B cell (primary cell): ENCODE measurements around the gene SOX13. TPM values are rescaled to one million over a fixed set of nuclear protein-coding genes. Genes with fewer than 3 reads are reported as not detected.

Experiments
- ATAC-seq: fragments of 200-7000 bp; cut with Tn5 transposase; one replicate; pipeline ENCODE4 v1.10.0; 2021; ENCODE audit warnings: low read depth, mild to moderate bottlenecking, moderate number of reproducible peaks, moderate library complexity
- CTCF ChIA-PET: fragments of 350-600 bp; sonication (Branson Sonifier 250); formaldehyde crosslinking; loops from one replicate; lab custom pipeline; 2021; ENCODE audit warnings: antibody characterized with exemption, inconsistent platforms; lab: Charles Lee
- POLR2A ChIA-PET: fragments of 350-600 bp; sonication (Branson Sonifier 250); formaldehyde crosslinking; loops from one replicate; lab custom pipeline; 2021; ENCODE audit warnings: antibody characterized with exemption; lab: Charles Lee
- DNase-seq: peaks from one replicate; pipeline ENCODE4 v3.0.0; 2013
- H2AFZ ChIP-seq: 2 replicates; pipeline ENCODE4 v1.6.1; 2012; ENCODE audit warnings: mild to moderate bottlenecking, low read depth, low read length; ENCODE audit not compliant: insufficient read depth, poor library complexity, severe bottlenecking
- H3K27ac ChIP-seq, 2 donors: 1 replicate in 1 of 2; 2 replicates in 1 of 2; pipeline ENCODE4 v1.5.1; 2012 to 2013; ENCODE audit warnings: low read length in 2 of 2, mild to moderate bottlenecking in 2 of 2, moderate library complexity in 1 of 2
- H3K27me3 ChIP-seq, 4 experiments: fragments of 200-600 bp in 1 of 4; sonication (generic) in 1 of 4; replicated peaks in 1 of 4; 1 replicate in 2 of 4; 2 replicates in 2 of 4; pipeline versions ENCODE4 v1.6.1 to v1.7.0; 2013 to 2016; ENCODE audit warnings: low read length in 3 of 4, mild to moderate bottlenecking in 2 of 4, mixed read lengths in 1 of 4, moderate library complexity in 1 of 4; ENCODE audit not compliant: insufficient read depth in 4 of 4, control insufficient read depth in 3 of 4; ENCODE audit errors: control extremely low read depth in 1 of 4
- H3K36me3 ChIP-seq, 2 experiments: replicated peaks in 1 of 2; 1 replicate in 1 of 2; 2 replicates in 1 of 2; pipeline versions ENCODE4 v1.6.1 to v1.7.1; 2013; ENCODE audit warnings: low read length in 1 of 2; ENCODE audit not compliant: insufficient read depth in 2 of 2, control insufficient read depth in 1 of 2; ENCODE audit errors: control extremely low read depth in 1 of 2, extremely low read depth in 1 of 2
- H3K4me1 ChIP-seq, 2 donors: fragments of 200-600 bp in 1 of 2; sonication (generic) in 1 of 2; 1 replicate in 1 of 2; 2 replicates in 1 of 2; pipeline versions ENCODE4 v1.5.1 to v1.6.1; 2013 to 2017; ENCODE audit warnings: low read length in 2 of 2; ENCODE audit not compliant: control insufficient read depth in 2 of 2, insufficient read depth in 2 of 2
- H3K4me2 ChIP-seq: replicated peaks from 2 replicates; pipeline ENCODE3; 2012; ENCODE audit warnings: mild to moderate bottlenecking, low read depth, low read length; ENCODE audit not compliant: poor library complexity, severe bottlenecking
- H3K4me3 ChIP-seq, 5 experiments: fragments of 200-600 bp in 1 of 5; sonication (generic) in 1 of 5; 1 replicate in 3 of 5; 2 replicates in 2 of 5; pipeline versions ENCODE4 v1.5.1 to v1.7.0; 2011 to 2016; ENCODE audit warnings: low read length in 4 of 5, mild to moderate bottlenecking in 4 of 5, low read depth in 2 of 5, control low read depth in 1 of 5, moderate library complexity in 1 of 5; ENCODE audit not compliant: insufficient read depth in 1 of 5; ENCODE audit errors: control extremely low read depth in 1 of 5, extremely low read depth in 1 of 5
- H3K79me2 ChIP-seq: fragments of 200-600 bp; sonication (generic); one replicate; pipeline ENCODE4 v1.6.0; 2016; ENCODE audit warnings: low read length; ENCODE audit not compliant: control insufficient read depth, insufficient read depth
- H3K9ac ChIP-seq: fragments of 200-600 bp; sonication (generic); 2 replicates; pipeline ENCODE4 v1.6.1; 2017; ENCODE audit warnings: mild to moderate bottlenecking, low read length, moderate library complexity
- H3K9me3 ChIP-seq, 3 donors: one replicate each; pipeline versions ENCODE4 v1.6.1 to v1.7.1; 2013; ENCODE audit warnings: low read length in 2 of 3; ENCODE audit not compliant: control insufficient read depth in 2 of 3, insufficient read depth in 1 of 3; ENCODE audit errors: control extremely low read depth in 1 of 3
- H4K20me1 ChIP-seq: 2 replicates; pipeline ENCODE4 v1.6.0; 2012; ENCODE audit warnings: mild to moderate bottlenecking, low read length; ENCODE audit not compliant: insufficient read depth, control insufficient read depth, poor library complexity, severe bottlenecking
- H3K27ac Mint-ChIP-seq: one replicate; pipeline ENCODE4 v1.8.0; 2021; ENCODE audit warnings: mixed read lengths
- H3K27me3 Mint-ChIP-seq: one replicate; pipeline ENCODE4 v1.8.0; 2021; ENCODE audit warnings: mixed read lengths
- H3K4me1 Mint-ChIP-seq: one replicate; pipeline ENCODE4 v1.8.0; 2021; ENCODE audit warnings: mixed read lengths
- H3K4me3 Mint-ChIP-seq: one replicate; pipeline ENCODE4 v1.8.0; 2021; ENCODE audit warnings: mixed read lengths
- H3K9me3 Mint-ChIP-seq: one replicate; pipeline ENCODE4 v1.8.0; 2022; ENCODE audit warnings: mixed read lengths; ENCODE audit not compliant: insufficient read depth
- CTCF ChIP-seq: fragments of 200-600 bp; IDR thresholded peaks from one replicate; pipeline ENCODE4 v1.8.0; 2022; ENCODE audit warnings: antibody characterized with exemption, mild to moderate bottlenecking
- EZH2 ChIP-seq: IDR thresholded peaks from 2 replicates; pipeline ENCODE4 v1.6.1; 2012; ENCODE audit warnings: borderline replicate concordance, low read depth, mild to moderate bottlenecking, moderate library complexity, low read length; ENCODE audit not compliant: insufficient read depth, poor library complexity, severe bottlenecking
- WGBS: methylation state at CpG from one replicate; pipeline ENCODE4 v1.1.5; 2013; ENCODE audit warnings: missing lambda C conversion rate; ENCODE audit not compliant: insufficient coverage; 5-methylcytosine and 5-hydroxymethylcytosine counted together
- intact Hi-C: fragments of 100-400 bp; cut with micrococcal nuclease; formaldehyde crosslinking; loops from one replicate; pipeline ENCODE4 v1.10.0; 2022
- polyA plus RNA-seq: library from polyadenylated mRNA; depleted of rRNA; stranded (reverse); fragments of >200 nt; gene quantifications from 2 replicates; pipeline ENCODE4 v1.2.3, GENCODE V29; 2012
- total RNA-seq, 2 donors: library from RNA; stranded (reverse); fragments of 120-200 nt in 1 of 2; gene quantifications; 1 replicate in 1 of 2; 2 replicates in 1 of 2; pipeline versions ENCODE4 v1.2.3 to v1.2.4, GENCODE V29; 2013 to 2022

The SOX13 gene
- total and polyA plus RNA-seq, 2 donors (not counting 1 experiment from before 2014, with no cell fraction given) = 0.15 to 1.3 TPM

DNA sequence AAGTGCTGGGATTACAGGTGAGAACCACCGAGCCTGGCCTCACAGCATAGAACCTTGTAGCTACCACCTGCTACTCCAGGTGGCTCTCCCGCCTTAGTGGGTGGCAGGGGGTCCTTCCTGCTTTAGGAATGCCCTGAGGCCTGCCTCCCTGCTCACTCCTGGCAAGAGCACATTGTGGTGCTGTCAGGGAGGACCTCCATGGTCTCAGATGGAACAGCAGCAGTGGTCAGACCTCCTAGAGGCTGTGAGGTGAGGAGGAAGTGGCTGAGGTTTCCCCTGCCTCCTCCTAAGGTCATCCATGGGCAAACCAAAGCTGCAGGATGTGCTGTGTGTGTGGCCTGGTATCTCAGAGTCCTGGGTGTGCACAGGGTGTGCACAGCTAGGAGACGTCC lies 6.7 kb downstream of the SOX13 start:
- Histone ChIP-seq H3K4me3 (no peak overlapping the region), H3K27me3 (peaks cover 0 to 27% (median 13%) of the 10 kb centered on the region in 4 experiments), H2AFZ (no peak overlapping the region), H3K9ac (no peak overlapping the region), H3K79me2 (no peaks in the 10 kb centered on the region), H3K36me3 (no peaks in the 10 kb centered on the region), H3K27ac (no peak overlapping the region), H4K20me1 (no peaks in the 10 kb centered on the region), H3K4me2 (no peak overlapping the region), H3K9me3 (no peaks in the 10 kb centered on the region), H3K4me1 (peaks cover 8 to 10% of the 10 kb centered on the region in 2 donors)
- H3K27ac Mint-ChIP-seq = no peak overlapping the region
- intact Hi-C loops = no loop called here
- ChIA-PET CTCF (no interaction called here), POLR2A (no interaction called here)
- H3K9me3 Mint-ChIP-seq = no peaks in the 10 kb centered on the region
- TF ChIP-seq EZH2 (no peak), CTCF (no peak)
- H3K27me3 Mint-ChIP-seq = peaks cover 51% of the 10 kb centered on the region
- DNase-seq (no peak), ATAC-seq (no peak)
- H3K4me1 Mint-ChIP-seq = peaks cover 8% of the 10 kb centered on the region
- no peak overlapping the region for H3K4me3 Mint-ChIP-seq
- WGBS = 83% methylated on average over 1 of the region's 3 CpGs

DNA sequence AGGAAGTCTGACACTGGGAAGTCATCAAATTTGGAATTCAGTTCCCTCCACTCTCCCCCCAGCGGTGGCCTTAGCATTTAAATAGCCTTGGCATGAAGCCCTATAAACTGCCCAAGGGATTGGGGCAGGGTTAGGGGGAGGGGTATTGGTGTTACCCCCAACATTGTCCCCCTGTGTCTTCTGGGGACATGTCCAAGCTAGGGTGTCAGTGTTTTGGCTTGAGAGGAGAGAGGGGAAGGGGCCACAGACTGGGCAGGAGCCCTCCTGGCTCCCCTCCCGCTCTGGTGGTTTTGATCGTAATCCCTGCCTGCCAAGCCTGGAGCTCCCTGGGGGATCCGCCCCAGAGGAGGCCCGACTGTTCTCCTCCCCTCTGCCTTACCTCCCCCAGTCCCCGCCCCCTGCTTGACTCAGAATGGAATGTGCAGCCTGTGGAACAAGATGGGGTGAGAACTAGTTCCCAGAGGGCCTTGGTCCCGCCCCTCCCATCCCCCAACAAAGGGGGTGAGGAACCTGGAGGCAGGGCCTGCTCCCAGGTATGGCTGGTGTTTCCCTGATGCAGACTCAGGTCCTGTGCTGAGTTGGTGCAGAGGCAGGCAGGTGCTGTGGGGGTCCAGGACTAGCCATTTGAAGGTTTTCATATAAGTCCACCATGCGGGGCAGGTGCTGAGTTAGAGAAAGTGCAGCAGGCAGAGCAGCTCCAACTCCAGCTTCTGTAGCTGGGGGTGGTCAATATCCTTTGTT lies 7.4 kb downstream of the SOX13 start:
- WGBS = 91% methylated on average over 1 of the region's 8 CpGs
- no peaks in the 10 kb centered on the region for H3K79me2 ChIP-seq
- peaks cover 0 to 20% (median 9%) of the 10 kb centered on the region in 4 experiments for H3K27me3 ChIP-seq
- DNase-seq (no peak), ATAC-seq (no peak)
- H3K9ac ChIP-seq = no peak overlapping the region
- no peak overlapping the region for H3K27ac Mint-ChIP-seq
- no peak overlapping the region for H3K4me3 ChIP-seq
- no peak overlapping the region for H2AFZ ChIP-seq
- CTCF ChIA-PET = no interaction called here
- POLR2A ChIA-PET = no interaction called here
- no peaks in the 10 kb centered on the region for H3K36me3 ChIP-seq
- H3K27me3 Mint-ChIP-seq = peaks cover 44% of the 10 kb centered on the region
- peaks cover 1% of the 10 kb centered on the region for H3K4me1 Mint-ChIP-seq
- no peaks in the 10 kb centered on the region for H3K9me3 Mint-ChIP-seq
- no peak overlapping the region for H3K4me2 ChIP-seq
- H3K27ac ChIP-seq = no peak overlapping the region
- H3K4me1 ChIP-seq = peaks cover under 1 to 3% of the 10 kb centered on the region in 2 donors
- no peak overlapping the region for H3K4me3 Mint-ChIP-seq
- no peaks in the 10 kb centered on the region for H3K9me3 ChIP-seq
- no peaks in the 10 kb centered on the region for H4K20me1 ChIP-seq
- no peak for TF ChIP-seq EZH2
- no peak for TF ChIP-seq CTCF
- intact Hi-C loops = no loop called here
